Measurements from ENCODE around the gene SPINK4.

Gene SPINK4

GRCh38 chr9:33236571-33236970 lies 3.4 kb upstream of the SPINK4 start:
- Histone ChIP-seq H3K4me2 (ENCODE audit: low read length) (no peak overlapping the region), H2BK5ac (ENCODE audit: low read length) (no peak overlapping the region), H3K27ac (ENCODE audit: low read depth, low read length) (no peak overlapping the region), H3K23ac (ENCODE audit: low read length) (no peak overlapping the region), H3K4me1 (ENCODE audit: control insufficient read depth, low read depth, low read length) (no peaks in the 10 kb centered on the region), H2BK120ac (ENCODE audit: low read depth, low read length) (no peak overlapping the region), H2AK5ac (ENCODE audit: low read length) (no peak overlapping the region), H3K27me3 (ENCODE audit: insufficient read depth, low read length, poor library complexity) (no peaks in the 10 kb centered on the region), H3K79me2 (ENCODE audit: control insufficient read depth, insufficient read depth, low read length) (no peaks in the 10 kb centered on the region), H2BK15ac (replicated peaks; ENCODE audit: low read depth) (no peak overlapping the region), H3K79me1 (ENCODE audit: low read length) (no peaks in the 10 kb centered on the region), H3K9ac (ENCODE audit: low read length) (no peak overlapping the region), H3K18ac (ENCODE audit: low read length) (no peak overlapping the region), H3K56ac (ENCODE audit: low read length) (no peak overlapping the region), H4K5ac (ENCODE audit: low read length) (no peak overlapping the region), H4K8ac (ENCODE audit: low read depth, low read length) (no peak overlapping the region), H3K36me3 (ENCODE audit: control insufficient read depth, insufficient read depth, low read length) (no peaks in the 10 kb centered on the region), H3K4me3 (ENCODE audit: low read length) (no peak overlapping the region), H3K4ac (ENCODE audit: low read depth, low read length) (no peak overlapping the region)
- DNase-seq, result no peak
- no CpG with 5 or more reads among the region's 3 CpGs for WGBS (ENCODE audit: extremely low coverage, insufficient coverage, low lambda C conversion rate)

- H3K23ac ChIP-seq (ENCODE audit: low read length), result no peak overlapping the region
- no peaks in the 10 kb centered on the region for H3K79me2 ChIP-seq (ENCODE audit: control insufficient read depth, insufficient read depth, low read length)
- no peak overlapping the region for H3K18ac ChIP-seq (ENCODE audit: low read length)
- no peak overlapping the region for H3K9ac ChIP-seq (ENCODE audit: low read length)
- H4K8ac ChIP-seq (ENCODE audit: low read depth, low read length), result no peak overlapping the region
- no peaks in the 10 kb centered on the region for H3K79me1 ChIP-seq (ENCODE audit: low read length)
- H3K4me3 ChIP-seq (ENCODE audit: low read length), result no peak overlapping the region
- H3K4ac ChIP-seq (ENCODE audit: low read depth, low read length), result no peak overlapping the region
- WGBS (ENCODE audit: extremely low coverage, insufficient coverage, low lambda C conversion rate), result no CpG with 5 or more reads among the region's 5 CpGs
- H3K4me1 ChIP-seq (ENCODE audit: control insufficient read depth, low read depth, low read length), result no peaks in the 10 kb centered on the region
- no peak overlapping the region for H4K5ac ChIP-seq (ENCODE audit: low read length)
- no peak overlapping the region for H2BK5ac ChIP-seq (ENCODE audit: low read length)
- no peak overlapping the region for H3K56ac ChIP-seq (ENCODE audit: low read length)
- H3K27me3 ChIP-seq (ENCODE audit: insufficient read depth, low read length, poor library complexity), result no peaks in the 10 kb centered on the region
- no peak overlapping the region for H2BK120ac ChIP-seq (ENCODE audit: low read depth, low read length)
- H2BK15ac ChIP-seq (replicated peaks; ENCODE audit: low read depth), result no peak overlapping the region
- no peaks in the 10 kb centered on the region for H3K36me3 ChIP-seq (ENCODE audit: control insufficient read depth, insufficient read depth, low read length)
- no peak for DNase-seq
- no peak overlapping the region for H3K4me2 ChIP-seq (ENCODE audit: low read length)
- no peak overlapping the region for H3K27ac ChIP-seq (ENCODE audit: low read depth, low read length)
- no peak overlapping the region for H2AK5ac ChIP-seq (ENCODE audit: low read length)
These were observed 1.3 kb downstream of the SPINK4 start for GRCh38 chr9:33241298-33241697.

DNA sequence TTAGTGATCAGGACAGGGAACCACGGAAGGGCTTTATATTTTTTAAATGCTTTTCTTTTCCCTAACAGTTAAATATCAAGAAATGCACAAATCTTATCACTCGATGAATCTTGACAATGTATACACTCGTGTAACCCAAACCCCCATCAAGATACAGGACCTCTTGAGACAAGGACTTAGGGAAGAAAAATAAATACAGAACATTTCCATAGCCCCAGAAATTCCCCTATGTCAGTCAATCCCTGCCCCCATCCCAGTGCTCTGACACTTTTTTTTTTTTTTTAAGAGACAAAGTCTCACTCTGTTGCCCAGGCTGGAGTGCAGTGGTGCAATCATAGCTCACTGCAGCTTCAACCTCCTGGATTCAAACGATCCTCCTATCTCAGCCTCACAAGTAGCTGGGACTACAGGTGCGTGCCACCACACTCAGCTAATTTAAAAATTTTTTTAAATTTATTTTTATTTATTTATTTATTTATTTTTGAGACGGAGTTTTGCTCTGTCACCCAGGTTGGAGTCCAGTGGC lies 2.7 kb downstream of the SPINK4 start:
- Histone ChIP-seq H3K4me1 (ENCODE audit: control insufficient read depth, low read depth, low read length) (no peaks in the 10 kb centered on the region), H2BK120ac (ENCODE audit: low read depth, low read length) (no peak overlapping the region), H3K56ac (ENCODE audit: low read length) (no peak overlapping the region), H3K27me3 (ENCODE audit: insufficient read depth, low read length, poor library complexity) (no peaks in the 10 kb centered on the region), H4K8ac (ENCODE audit: low read depth, low read length) (no peak overlapping the region), H2BK15ac (replicated peaks; ENCODE audit: low read depth) (no peak overlapping the region), H3K4me2 (ENCODE audit: low read length) (no peak overlapping the region), H3K27ac (ENCODE audit: low read depth, low read length) (no peak overlapping the region), H3K79me1 (ENCODE audit: low read length) (no peaks in the 10 kb centered on the region), H3K4me3 (ENCODE audit: low read length) (no peak overlapping the region), H2BK5ac (ENCODE audit: low read length) (no peak overlapping the region), H3K79me2 (ENCODE audit: control insufficient read depth, insufficient read depth, low read length) (no peaks in the 10 kb centered on the region), H3K23ac (ENCODE audit: low read length) (no peak overlapping the region), H3K9ac (ENCODE audit: low read length) (no peak overlapping the region), H2AK5ac (ENCODE audit: low read length) (no peak overlapping the region), H3K18ac (ENCODE audit: low read length) (no peak overlapping the region), H4K5ac (ENCODE audit: low read length) (no peak overlapping the region), H3K36me3 (ENCODE audit: control insufficient read depth, insufficient read depth, low read length) (no peaks in the 10 kb centered on the region), H3K4ac (ENCODE audit: low read depth, low read length) (no peak overlapping the region)
- no CpG with 5 or more reads among the region's 6 CpGs for WGBS (ENCODE audit: extremely low coverage, insufficient coverage, low lambda C conversion rate)
- no peak for DNase-seq

DNA sequence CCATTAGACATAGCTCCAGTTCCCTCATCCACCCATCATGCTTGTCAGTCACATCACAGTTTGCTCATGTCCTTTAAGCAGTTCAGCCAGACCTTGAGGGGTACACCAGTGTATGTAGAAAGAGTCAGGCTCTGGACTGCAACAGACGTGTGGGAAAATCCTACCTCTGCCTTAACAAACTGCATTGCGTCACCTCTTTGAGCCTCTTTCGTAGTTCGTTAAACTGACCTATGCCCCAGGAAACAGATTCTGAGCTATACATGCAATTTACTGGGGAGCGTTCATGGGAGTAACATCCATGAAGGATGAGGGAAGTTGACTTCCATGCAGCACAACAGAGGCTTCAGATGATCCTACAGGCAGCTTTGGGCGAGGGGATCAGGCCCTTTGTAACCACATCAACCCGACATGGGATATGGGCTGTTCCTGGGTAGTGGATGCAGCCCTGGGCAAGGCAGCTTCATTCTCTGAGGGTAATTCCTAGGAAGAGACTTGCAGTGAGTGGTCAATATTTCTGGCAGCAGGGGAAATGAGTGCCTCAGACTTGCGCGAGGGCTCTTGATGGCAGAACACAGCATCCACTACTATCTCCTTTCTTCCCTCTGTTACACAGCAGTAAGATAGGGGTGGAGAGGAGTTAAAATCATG lies 4.3 kb downstream of the SPINK4 start:
- DNase-seq, result no peak
- Histone ChIP-seq H3K4me3 (ENCODE audit: low read length) (no peak overlapping the region), H3K79me2 (ENCODE audit: control insufficient read depth, insufficient read depth, low read length) (no peaks in the 10 kb centered on the region), H3K23ac (ENCODE audit: low read length) (no peak overlapping the region), H2AK5ac (ENCODE audit: low read length) (no peak overlapping the region), H4K5ac (ENCODE audit: low read length) (no peak overlapping the region), H2BK15ac (replicated peaks; ENCODE audit: low read depth) (no peak overlapping the region), H3K56ac (ENCODE audit: low read length) (no peak overlapping the region), H3K36me3 (ENCODE audit: control insufficient read depth, insufficient read depth, low read length) (no peaks in the 10 kb centered on the region), H3K4me1 (ENCODE audit: control insufficient read depth, low read depth, low read length) (no peaks in the 10 kb centered on the region), H3K27me3 (ENCODE audit: insufficient read depth, low read length, poor library complexity) (no peaks in the 10 kb centered on the region), H3K9ac (ENCODE audit: low read length) (no peak overlapping the region), H3K27ac (ENCODE audit: low read depth, low read length) (no peak overlapping the region), H3K79me1 (ENCODE audit: low read length) (no peaks in the 10 kb centered on the region), H2BK120ac (ENCODE audit: low read depth, low read length) (no peak overlapping the region), H3K4ac (ENCODE audit: low read depth, low read length) (no peak overlapping the region), H3K4me2 (ENCODE audit: low read length) (no peak overlapping the region), H2BK5ac (ENCODE audit: low read length) (no peak overlapping the region), H4K8ac (ENCODE audit: low read depth, low read length) (no peak overlapping the region), H3K18ac (ENCODE audit: low read length) (no peak overlapping the region)
- no CpG with 5 or more reads among the region's 9 CpGs for WGBS (ENCODE audit: extremely low coverage, insufficient coverage, low lambda C conversion rate)

DNA sequence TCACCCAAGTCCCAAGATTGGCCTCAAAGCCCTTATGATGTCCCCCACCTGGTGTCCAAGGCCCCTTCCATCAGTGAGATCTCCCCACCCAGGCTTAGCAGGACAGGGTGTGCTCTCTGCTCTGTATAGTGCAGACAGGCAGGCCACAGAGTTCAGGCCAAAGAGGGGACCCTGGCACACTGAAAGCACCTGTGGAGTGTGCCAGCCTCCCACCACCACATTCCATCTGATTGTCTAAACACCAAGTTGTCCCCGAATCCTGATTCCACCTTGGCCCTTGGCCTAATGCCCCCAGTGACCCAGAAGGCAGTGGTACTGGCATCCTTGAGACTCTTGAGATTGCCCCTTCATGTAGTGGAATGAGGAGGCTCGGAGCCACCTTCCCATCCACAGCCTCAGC lies 5.4 kb downstream of the SPINK4 start:
- Histone ChIP-seq H2BK15ac (replicated peaks; ENCODE audit: low read depth) (no peak overlapping the region), H3K27me3 (ENCODE audit: insufficient read depth, low read length, poor library complexity) (no peaks in the 10 kb centered on the region), H3K79me2 (ENCODE audit: control insufficient read depth, insufficient read depth, low read length) (no peaks in the 10 kb centered on the region), H2AK5ac (ENCODE audit: low read length) (no peak overlapping the region), H4K5ac (ENCODE audit: low read length) (no peak overlapping the region), H3K36me3 (ENCODE audit: control insufficient read depth, insufficient read depth, low read length) (no peaks in the 10 kb centered on the region), H3K56ac (ENCODE audit: low read length) (no peak overlapping the region), H3K4me1 (ENCODE audit: control insufficient read depth, low read depth, low read length) (no peaks in the 10 kb centered on the region), H3K23ac (ENCODE audit: low read length) (no peak overlapping the region), H3K18ac (ENCODE audit: low read length) (no peak overlapping the region), H3K4me3 (ENCODE audit: low read length) (no peak overlapping the region), H2BK5ac (ENCODE audit: low read length) (no peak overlapping the region), H3K4ac (ENCODE audit: low read depth, low read length) (no peak overlapping the region), H4K8ac (ENCODE audit: low read depth, low read length) (no peak overlapping the region), H3K4me2 (ENCODE audit: low read length) (no peak overlapping the region), H3K79me1 (ENCODE audit: low read length) (no peaks in the 10 kb centered on the region), H3K9ac (ENCODE audit: low read length) (no peak overlapping the region), H2BK120ac (ENCODE audit: low read depth, low read length) (no peak overlapping the region), H3K27ac (ENCODE audit: low read depth, low read length) (no peak overlapping the region)
- DNase-seq, result no peak
- WGBS (ENCODE audit: extremely low coverage, insufficient coverage, low lambda C conversion rate), result no CpG with 5 or more reads among the region's 2 CpGs

- no CpG with 5 or more reads among the region's 9 CpGs for WGBS (ENCODE audit: extremely low coverage, insufficient coverage, low lambda C conversion rate)
- H3K27me3 ChIP-seq (ENCODE audit: insufficient read depth, low read length, poor library complexity), result no peaks in the 10 kb centered on the region
- H3K23ac ChIP-seq (ENCODE audit: low read length), result no peak overlapping the region
- no peak overlapping the region for H4K8ac ChIP-seq (ENCODE audit: low read depth, low read length)
- no peak overlapping the region for H3K56ac ChIP-seq (ENCODE audit: low read length)
- no peak overlapping the region for H2BK15ac ChIP-seq (replicated peaks; ENCODE audit: low read depth)
- no peak overlapping the region for H3K4ac ChIP-seq (ENCODE audit: low read depth, low read length)
- H4K5ac ChIP-seq (ENCODE audit: low read length), result no peak overlapping the region
- no peak overlapping the region for H3K4me2 ChIP-seq (ENCODE audit: low read length)
- H2AK5ac ChIP-seq (ENCODE audit: low read length), result no peak overlapping the region
- H3K18ac ChIP-seq (ENCODE audit: low read length), result no peak overlapping the region
- H3K4me1 ChIP-seq (ENCODE audit: control insufficient read depth, low read depth, low read length), result no peaks in the 10 kb centered on the region
- no peak overlapping the region for H3K9ac ChIP-seq (ENCODE audit: low read length)
- no peak for DNase-seq
- no peak overlapping the region for H2BK5ac ChIP-seq (ENCODE audit: low read length)
- H3K79me2 ChIP-seq (ENCODE audit: control insufficient read depth, insufficient read depth, low read length), result no peaks in the 10 kb centered on the region
- H3K79me1 ChIP-seq (ENCODE audit: low read length), result no peaks in the 10 kb centered on the region
- H2BK120ac ChIP-seq (ENCODE audit: low read depth, low read length), result no peak overlapping the region
- no peak overlapping the region for H3K4me3 ChIP-seq (ENCODE audit: low read length)
- no peak overlapping the region for H3K27ac ChIP-seq (ENCODE audit: low read depth, low read length)
- H3K36me3 ChIP-seq (ENCODE audit: control insufficient read depth, insufficient read depth, low read length), result no peaks in the 10 kb centered on the region
These were observed 6.4 kb downstream of the SPINK4 start for GRCh38 chr9:33246269-33246860.
